NCI-H1436 (cell line): ENCODE results near the gene CAPN14.

Experiments used
- DNase-seq: peaks from one replicate; lab custom pipeline; 2025; lab: John Stamatoyannopoulos, UW

Gene CAPN14

GRCh38 chr2:31217465-31218200 lies at the start of gene CAPN14:
CAPN14 (minus strand) TSS chr2:31217515; CDS start chr2:31205447, 12,068 bp downstream.
- no peak for DNase-seq

DNA sequence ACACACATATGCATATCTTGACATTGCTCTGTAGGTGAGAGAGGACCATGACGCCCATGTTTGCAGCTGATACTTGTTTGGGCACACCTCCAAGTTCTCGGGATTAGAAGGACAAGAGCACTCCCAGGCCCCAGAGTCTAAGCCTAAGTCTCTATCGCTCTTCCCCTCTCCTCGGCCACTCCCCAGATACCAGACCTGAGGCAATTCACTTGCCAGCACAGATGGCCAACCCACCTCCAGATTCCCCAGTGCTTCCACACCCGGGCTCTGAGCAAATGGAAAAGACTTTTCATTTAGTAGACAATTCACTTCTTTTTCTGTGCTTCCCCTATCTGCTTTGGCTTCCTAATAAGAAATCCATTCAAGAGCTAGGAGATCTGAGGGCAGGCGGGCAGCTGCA lies 49.5 kb upstream of the CAPN14 start:
- no peak for DNase-seq

DNA sequence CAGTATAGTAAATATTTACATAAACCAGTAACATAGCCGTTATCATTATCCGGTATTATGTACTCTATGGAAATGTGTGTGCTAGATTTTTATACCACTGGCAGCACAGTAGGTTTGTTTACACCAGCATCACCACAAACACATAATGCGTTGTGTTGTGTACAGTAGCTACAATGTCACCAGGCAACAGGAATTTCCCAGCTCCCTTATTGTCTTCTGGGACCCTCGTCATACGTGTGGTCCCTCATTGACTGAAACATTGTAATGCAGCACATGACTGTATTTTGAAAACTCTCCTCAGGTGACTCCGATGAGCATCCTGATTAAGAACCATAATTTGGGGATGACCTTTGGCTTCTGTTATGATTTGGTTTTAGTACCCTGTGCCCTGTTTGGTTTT lies 47.9 kb upstream of the CAPN14 start:
- DNase-seq: no peak

DNA sequence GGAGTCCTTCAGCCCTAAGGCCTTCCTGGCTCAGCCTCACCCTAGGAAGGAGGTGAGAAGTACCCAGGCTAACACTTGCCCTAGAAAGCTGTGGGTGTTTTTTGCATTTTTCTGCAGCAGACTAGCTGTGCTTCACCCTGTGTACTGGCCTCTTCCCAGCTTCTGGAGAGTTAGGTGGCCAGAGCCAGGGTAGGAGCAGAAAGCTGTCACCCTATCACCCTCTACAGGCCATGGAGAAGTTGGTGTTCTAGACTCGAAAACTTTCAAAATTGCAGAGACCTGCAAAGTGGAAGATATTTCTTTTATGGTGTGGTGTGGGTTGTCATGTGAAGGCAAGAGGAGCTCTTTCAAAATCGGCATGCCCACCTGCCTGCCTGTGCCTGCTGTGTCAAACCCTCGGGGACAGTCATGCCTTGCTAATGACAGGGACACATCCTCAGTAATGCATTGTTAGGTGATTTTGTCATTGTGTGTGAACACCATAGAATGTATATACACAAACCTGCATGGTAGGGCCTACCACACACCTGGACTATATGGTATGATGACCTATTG lies 46.4 kb upstream of the CAPN14 start:
- no peak for DNase-seq

GRCh38 chr2:31260870-31261269 lies 43.6 kb upstream of the CAPN14 start:
- DNase-seq: no peak

- no peak for DNase-seq
Measured at GRCh38 chr2:31259075-31259474, 41.8 kb upstream of the CAPN14 start.

DNA sequence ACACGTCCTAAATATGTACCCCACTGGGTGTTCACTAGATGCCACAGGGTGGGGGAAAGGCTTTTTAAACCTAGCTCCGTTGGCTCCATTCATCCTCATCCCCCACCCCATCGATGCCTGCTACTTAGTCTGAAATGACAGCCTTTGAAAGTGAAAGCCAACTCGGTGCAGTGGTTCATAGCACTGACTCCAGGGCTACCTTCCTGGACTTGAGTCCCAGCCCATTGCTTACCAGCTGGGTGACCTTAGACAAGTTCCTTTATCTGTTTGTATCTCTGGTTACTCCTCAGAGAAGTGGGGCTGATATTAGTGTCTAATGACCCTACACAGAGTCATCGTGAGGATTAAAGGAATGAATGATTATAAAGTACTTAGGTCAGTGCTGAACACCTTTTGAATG lies 41.0 kb upstream of the CAPN14 start:
- DNase-seq: no peak

GRCh38 chr2:31256611-31257382 lies 39.5 kb upstream of the CAPN14 start:
- no peak for DNase-seq

GRCh38 chr2:31255911-31256571 lies 38.7 kb upstream of the CAPN14 start:
- no peak for DNase-seq

GRCh38 chr2:31254237-31255203 lies 37.2 kb upstream of the CAPN14 start:
- no peak for DNase-seq

- DNase-seq: no peak
Measured at GRCh38 chr2:31253356-31254131, 36.2 kb upstream of the CAPN14 start.

DNA sequence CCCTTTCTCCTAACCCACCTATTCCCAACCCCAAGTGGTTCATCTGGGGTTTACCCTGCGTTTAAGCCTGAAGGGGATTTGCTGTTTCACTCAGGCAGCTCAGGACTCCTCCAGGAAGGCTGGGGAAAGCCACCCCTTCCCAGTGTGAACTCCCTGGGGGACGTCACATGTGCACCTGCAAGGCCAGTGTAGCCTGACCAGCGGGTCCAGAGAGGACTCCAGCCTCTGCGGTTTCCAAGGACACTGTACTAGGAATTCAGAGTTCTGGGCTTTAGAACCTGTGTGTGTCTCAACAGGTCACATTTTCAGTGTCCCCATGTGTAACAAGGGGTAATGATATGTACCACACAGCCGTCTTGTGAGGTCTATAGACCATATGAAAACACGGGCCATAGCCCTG lies 34.5 kb upstream of the CAPN14 start:
- DNase-seq: no peak

DNA sequence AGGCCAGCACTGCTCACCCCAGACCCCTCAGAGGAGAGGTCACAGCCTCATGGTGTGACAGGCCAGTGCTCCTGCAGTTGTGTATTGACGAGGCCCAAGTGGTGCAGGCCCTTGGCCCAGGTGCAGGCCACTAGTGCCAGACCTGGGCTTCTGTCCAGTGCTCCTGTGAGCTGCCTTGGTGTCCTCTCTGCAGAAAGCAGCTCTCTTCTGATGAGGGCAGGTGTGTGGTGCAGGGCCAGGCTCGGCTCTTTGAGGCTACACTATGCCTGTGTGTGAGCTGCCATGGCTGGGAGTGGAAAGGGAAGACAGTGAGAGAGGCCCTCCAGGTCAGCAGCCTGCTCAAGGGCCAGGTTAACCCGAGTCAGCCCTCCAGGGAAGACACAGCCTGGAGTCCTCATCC lies 33.7 kb upstream of the CAPN14 start:
- DNase-seq: no peak

DNA sequence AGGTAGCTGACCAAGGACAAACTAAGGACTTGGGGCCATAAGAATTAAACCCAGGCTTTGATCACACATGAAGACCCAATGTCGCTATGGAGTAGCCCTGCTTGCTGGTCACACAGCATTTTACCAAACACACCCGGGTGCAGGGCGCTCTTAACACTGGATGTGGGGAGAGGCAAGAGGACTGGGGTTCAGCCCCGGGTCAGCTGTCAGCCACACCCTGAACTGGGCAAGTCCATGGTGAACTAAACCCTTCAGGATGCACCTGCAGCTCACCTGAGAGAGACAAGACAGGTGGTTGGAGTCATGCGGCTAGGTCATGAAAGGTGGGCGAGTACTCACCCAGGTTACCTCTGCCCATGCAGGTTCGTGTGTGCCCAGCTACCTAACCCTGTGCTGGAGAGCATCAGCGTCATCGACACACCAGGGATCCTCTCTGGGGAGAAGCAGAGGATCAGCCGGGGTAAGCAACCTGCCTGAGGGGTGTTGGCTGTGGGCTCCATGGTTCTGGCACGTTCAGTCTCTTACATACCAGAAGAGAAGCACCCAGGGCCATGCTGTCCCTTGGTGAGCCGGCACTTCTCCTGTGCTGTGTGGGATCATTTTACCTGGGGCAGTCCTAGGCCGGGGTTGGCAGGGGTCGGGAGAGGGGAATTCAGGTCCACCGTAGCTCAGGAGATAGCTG lies 31.8 kb upstream of the CAPN14 start:
- DNase-seq: no peak

DNA sequence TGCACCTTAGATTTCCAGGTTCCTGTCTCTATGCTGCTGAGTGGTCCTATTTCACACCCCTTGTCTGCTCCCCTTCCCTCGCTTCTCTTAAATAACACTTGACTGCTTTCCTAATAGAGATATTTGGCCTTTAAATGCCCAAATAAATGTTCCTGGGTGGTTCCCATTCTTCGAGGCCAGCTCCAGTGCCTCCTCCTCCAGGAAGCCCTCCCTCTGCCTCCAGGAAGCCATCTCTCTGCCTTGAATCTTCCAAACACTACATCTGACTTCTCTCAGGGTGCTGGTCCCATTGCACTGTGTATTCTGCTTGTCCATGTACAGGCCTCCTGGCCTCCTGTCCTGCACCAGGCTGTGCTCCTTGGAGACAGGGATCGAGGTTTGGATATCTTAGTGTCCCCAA lies 30.8 kb upstream of the CAPN14 start:
- DNase-seq: no peak

GRCh38 chr2:31247711-31248110 lies 30.4 kb upstream of the CAPN14 start:
- DNase-seq: no peak

GRCh38 chr2:31246184-31246852 lies 29.0 kb upstream of the CAPN14 start:
- no peak for DNase-seq

GRCh38 chr2:31244101-31244500 lies 26.8 kb upstream of the CAPN14 start:
- DNase-seq: no peak

- no peak for DNase-seq
Measured at GRCh38 chr2:31243053-31243452, 25.7 kb upstream of the CAPN14 start.
